CD4-positive, alpha-beta T cell treated with Interleukin-12 subunit alpha and Interleukin-12 subunit beta, for 1 hour (primary cell): Measurements from ENCODE around the gene ZSCAN1.
A peak's percentile ranks its signal among the peaks of the same experiment; 100 is the strongest.

Source experiments
- DNase-seq: peaks from one replicate; pipeline ENCODE4 v3.0.0-alpha.2; 2020

The ZSCAN1 gene

DNA sequence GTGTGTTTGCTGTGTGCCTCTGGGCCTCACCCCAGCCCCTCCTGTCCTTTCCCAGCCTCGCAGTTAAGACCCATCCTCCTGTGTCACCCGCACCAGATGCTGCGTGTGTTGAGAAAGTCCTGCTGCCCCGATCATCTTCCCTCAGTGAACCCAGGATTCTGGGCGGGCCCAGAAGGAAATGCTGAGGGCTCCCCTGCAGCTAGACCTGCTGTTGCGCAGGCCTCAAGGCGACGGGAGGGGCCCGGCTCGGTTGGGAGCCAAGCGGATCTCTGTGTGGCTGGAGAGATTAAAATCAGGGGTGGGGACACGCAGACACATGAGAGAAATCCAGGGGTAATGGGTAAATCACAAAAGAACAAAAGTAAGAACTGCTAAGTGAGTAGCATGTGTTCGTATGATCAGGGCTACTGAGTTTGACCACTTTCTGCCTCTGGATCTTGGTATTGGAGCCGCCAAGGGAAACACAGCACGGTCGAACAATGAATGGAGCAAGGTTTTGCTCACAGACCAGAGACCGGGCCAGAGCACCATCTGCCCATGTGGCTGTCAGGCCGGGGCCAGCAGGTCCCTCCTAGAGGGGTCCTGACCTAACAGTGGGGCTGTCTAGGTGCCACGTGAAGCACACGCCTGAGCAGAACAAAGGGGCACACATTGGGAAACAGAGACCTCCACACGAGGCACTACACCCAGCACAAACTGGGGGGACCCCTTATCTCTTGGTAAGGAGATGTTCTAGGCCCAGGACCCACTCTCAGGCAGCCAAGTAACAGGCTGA lies 7.1 kb downstream of the ZSCAN1 start:
- DNase-seq: no peak

DNA sequence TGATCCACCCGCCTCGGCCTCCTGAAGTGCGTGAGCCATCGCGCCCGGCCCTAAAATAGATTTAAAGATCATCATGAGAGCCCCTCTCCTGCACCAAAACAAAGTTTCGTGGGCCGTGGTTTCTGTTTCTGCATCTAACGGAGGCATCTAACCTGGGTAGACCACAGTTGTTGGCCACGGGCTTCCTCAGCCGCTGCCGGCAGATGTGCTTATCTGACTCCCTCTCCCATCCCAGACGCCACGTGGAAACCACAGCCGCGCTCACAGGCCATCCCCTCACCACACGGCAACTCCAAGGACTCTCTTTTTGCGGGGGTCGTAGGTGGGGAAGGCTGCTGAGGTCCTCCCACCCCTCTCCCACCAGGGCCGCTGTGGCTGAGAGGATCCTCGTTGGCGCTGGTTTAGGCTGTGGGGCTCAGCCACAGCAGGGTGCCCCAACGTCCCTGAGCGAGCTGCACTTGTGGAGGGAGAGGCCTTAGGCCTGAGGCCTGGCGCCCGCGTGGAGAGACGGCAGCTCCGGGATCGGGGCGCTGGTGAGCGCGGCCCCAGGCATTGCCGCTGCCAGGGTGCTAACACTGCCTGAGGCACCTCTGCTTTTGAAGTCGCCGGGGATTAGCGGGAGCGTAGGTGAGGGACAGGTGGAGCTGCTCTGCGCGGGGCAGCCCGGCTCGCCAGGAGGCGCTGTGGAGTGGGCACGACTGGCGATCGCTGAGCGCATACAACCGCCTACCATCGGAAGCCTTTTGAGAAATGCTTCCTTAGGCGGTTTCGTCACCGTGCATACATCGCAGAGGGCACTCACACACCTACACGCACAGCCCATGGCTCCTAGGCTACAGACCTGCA lies 8.9 kb downstream of the ZSCAN1 start:
- DNase-seq: no peak

DNA sequence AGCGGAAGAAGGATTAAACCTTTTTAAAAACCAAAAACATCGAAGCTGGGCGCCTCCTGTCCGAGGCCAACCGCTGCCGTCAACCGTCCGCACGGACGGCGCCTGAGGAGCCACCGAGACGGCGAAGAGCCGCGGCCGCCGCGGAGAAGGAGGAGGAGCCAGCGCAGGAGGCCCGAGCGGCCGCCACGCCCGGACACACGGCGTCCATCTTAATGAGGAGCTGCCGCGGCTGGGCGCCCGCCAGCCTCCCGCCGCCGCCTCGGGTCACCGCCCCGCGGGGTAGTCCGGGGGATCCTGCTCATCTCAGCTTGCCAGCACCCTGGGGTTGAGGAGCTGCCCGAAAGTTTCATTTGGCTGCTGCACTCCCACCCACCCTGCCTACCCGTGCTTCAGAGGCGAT lies 10.6 kb downstream of the ZSCAN1 start:
- DNase-seq: no peak

DNA sequence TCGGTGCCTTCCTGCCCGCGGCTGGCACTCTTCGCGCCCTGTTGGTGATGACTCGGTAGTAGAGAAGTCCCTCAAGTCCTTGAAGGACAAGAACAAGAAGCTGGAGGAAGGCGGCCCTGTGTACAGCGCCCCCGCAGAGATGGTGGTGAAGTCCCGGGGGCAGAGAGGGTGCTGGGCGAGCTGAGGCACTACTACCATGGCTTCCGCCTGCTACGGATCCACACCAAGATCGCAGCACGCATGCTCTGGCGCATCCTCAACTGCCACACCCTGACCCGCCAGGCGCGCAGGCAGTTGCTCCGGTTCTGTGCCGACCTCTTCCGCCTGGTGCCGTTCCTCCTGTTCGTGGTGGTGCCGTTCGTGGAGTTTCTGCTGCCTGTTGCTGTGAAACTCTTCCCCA lies 11.1 kb downstream of the ZSCAN1 start:
- no peak for DNase-seq

DNA sequence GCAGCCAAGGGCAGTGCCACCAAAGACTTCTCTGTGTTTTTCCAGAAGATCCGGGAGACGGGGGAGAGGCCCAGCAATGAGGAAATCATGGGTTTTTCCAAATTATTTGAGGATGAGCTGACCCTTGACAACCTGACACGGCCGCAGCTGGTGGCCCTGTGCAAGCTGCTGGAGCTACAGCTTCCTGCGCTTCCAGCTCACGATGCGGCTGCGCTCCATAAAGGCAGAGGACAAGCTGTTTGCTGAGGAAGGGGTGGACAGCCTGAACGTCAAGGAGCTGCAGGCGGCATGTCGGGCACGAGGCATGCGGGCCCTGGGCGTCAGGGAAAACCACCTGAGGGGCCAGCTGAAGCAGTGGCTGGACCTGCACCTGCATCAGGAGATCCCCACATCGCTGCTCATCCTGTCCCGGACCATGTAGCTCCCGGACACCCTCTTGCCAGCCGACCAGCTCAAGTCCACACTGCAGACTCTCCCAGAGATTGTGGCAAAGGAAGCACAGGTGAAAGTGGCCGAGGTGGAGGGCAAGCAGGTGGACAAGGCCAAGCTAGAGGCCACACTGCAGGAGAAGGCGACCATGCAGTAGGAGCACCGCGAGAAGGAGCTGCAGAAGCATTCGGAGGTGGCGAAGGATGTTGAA lies 11.7 kb downstream of the ZSCAN1 start:
- no peak for DNase-seq

DNA sequence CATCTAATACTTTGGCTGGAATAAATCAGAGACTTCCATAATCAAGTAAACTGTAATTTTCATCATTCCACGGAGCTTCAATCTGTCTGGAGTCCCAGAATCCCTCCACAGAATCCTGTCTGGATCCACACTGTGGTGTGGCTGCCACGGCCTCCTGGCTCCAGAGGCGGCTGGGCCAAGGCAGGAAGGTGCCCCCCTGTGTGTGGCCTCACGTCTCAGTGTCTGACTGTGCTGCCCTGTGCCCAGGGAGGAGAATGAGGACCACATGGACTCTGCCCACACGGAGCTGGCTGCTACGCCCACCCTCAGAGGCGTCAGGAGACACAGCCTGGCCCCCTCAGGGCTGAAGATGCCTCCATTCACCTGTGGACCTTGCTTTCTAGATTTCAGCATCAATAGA lies 13.0 kb downstream of the ZSCAN1 start:
- no peak for DNase-seq

DNA sequence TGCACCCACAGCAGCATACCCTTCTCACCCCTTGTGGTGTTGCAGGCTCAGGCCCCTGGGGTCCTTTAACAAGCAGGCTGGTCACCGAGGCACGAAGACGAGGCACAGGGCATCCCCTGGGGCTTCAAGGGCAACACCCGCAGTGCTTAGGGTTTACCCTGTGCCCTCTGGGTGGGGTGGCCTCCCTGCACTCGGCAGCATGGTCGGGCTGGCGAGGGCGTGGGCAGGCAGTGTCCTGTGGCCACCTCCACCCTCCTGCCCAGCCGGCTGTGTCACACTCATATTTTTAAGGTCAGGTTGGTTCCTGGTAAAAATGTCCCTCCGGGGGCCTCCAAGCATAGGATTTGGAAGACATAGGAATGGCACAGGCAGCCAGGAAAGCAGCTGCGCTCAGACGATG lies 13.8 kb downstream of the ZSCAN1 start:
- no peak for DNase-seq

DNA sequence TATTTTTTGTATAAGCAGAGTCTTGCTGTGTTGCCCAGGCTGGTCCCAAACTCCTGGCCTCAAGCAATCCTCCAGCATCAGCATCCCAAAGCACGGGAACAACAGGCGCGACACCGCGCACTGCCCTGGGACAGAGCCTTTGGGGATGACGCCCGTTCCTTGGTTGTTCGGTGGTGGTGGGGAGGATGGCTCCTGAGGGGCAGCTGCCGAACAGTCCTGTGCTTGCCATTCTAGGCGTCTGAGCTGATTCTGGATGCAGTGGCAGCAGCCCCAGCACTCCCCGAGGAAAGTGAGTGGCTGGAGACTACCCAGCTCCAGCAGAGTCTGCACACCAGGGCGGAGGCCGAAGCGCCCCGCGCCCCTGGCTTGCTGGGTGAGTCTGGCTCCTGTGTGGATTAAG lies 18.4 kb downstream of the ZSCAN1 start:
- no peak for DNase-seq

DNA sequence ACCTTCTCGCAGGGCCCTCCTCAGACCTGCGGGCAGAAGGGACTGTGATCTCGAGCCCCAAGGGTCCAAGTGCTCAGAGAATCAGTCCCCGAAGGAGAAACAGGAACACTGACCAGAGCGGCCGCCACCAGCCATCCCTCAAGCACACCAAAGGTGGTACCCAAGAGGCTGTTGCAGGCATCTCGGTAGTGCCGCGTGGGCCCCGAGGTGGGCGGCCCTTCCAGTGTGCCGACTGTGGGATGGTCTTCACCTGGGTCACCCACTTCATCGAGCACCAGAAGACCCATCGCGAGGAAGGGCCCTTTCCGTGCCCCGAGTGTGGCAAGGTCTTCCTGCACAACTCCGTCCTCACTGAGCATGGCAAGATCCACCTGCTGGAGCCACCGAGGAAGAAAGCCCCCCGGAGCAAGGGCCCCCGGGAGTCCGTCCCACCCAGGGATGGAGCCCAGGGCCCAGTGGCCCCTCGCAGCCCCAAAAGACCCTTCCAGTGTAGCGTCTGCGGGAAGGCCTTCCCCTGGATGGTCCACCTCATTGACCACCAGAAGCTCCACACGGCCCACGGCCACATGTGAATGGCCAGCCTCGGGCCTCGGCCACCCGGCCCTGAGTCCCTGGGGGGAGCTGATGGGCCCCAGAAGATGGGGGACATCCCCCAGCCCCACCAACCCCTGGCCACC lies 19.8 kb downstream of the ZSCAN1 start:
- DNase-seq: no peak

DNA sequence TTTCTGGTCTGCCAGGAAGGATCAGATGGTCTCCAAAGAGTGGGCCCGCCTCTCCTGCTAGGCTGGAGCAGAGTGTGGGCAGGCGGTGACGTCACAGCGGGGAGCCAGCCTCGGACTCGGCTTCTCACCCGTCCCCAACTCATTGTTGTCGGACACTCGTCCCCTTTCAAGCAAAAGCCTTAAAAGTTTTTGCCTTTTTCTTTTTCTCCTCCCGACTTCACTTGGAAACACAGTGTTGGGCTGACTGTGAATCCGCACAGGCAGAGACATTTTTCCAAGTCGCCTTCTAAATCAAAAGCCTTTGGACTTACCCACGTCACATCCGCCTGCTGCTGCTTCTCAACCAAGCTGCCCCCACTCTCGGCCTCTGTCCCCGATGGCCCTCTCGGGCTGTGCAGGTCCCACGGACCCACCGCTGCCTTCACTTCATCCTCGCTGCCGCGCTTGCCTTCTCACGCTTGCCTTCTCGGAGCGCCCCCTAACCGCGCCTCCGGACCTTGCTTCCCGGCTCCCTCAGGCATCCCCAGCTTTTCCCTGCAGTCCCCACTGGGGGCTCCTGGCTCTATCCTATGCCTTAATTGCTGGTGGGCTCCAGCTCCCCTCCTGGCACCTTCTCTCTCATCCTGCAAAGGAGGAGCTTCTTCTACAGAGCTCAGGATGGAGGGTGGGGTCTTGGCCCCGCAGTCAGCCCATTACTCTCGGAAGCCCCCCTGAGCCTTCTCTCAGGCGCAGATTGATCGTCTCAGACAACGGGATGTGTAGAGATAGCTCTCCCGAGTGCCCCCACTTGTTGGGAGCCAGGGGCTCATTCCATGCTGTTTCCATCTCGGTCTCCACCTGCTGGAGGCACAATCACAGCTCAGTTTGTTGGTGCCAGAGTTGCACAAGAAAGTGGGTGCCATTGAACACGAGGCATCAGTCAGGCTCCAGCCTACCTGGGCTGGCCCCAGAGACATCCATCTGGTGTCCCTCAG lies 21.4 kb downstream of the ZSCAN1 start:
- DNase-seq: no peak

DNA sequence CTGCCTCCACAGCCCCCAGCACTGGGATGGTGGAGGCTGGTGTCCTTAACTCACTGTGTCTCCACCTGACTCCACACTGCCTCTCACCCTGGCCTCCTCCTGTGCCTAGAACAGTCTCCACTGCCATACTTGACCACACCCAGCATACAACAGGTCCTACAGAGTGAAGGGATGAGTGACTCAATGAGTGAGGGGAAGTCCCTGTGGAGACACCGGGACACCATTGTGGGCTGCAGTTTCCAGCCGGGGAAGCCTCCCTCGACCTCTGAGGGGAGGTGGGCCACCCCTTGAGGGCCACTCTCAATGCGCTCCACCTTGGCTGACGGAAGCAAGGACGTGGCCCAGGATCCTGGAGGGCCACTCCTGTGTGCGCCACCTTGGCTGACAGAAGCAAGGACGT lies 22.4 kb downstream of the ZSCAN1 start:
- DNase-seq: no peak

DNA sequence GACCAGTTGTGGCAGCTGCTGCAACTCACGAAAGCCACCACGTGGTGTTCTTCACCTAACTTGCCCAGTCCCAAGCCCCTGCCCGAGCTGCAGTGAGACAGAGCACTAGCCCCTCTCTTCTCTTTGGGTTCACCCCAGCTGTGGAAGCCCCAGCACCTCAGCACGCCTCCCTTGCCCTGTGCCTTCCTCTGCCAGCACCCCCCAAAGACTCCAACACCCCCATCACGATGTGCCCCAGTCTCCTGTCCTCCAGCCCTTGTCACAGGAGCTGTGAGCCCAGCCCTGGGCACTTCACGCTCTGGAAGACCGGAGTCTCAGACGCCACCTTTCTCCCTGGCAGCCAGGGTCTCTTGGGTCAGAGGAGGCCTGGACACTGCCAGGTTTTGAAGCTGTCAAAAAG lies 23.0 kb downstream of the ZSCAN1 start:
- no peak for DNase-seq

DNA sequence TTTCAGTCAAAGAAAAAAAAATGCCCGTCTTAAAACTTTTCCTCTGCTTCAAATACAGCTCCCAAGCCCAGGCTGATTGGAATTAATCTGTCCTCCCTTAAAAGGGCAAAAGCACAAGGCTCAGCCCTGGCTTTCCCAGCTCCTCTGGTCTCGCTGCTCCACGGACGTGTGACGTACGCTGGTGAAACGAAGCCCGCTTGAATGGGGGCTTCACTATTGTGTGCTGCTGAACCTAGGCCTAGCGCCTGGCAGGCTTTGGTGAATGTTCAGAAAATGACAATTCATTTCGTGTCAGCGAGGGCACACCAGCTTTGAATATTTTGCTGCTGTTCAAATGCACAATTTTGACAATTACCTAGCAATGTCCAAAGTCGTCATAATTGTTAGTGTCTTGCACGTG lies 24.6 kb downstream of the ZSCAN1 start:
- DNase-seq: no peak

DNA sequence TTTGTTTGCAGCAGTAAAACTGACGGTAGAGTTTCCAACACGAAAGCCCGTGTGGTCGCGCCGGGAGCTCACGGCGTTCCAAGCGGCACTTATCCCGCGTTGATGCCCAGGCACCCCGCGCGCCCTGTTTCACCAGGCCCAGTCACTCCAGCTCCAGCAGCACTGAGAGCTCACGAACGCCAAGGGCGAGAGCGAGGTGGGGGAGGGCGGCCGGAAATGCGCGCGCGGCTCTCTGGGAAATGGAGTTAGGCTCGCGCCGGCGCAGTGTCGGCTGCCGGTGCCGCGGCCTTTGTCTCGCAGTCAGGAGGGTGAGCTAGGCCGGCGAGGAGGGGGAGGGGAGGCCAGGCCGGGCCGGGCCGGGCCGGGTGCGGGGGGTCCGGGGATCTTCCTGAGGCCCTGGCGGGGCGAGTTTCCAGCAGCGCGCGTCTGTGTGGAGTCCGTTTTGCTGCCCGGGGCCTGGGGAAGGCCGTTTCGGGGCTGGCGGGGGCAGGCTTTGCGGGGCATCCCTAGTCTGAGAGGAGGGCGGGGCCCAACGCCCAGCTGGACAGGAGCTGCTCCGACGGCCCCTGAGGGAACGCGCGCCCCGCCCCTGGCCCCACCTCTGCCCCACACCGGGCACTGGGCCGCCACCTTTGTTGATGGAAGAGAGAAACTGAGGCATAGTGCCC lies 25.3 kb downstream of the ZSCAN1 start, which contains the start of gene ZNF135:
Gene ZNF135 (plus strand): TSS at position 280 of the 668 bp plus-strand sequence. CDS start 721 bp downstream, outside the sequence.
- DNase-seq: peak; percentile 43

DNA sequence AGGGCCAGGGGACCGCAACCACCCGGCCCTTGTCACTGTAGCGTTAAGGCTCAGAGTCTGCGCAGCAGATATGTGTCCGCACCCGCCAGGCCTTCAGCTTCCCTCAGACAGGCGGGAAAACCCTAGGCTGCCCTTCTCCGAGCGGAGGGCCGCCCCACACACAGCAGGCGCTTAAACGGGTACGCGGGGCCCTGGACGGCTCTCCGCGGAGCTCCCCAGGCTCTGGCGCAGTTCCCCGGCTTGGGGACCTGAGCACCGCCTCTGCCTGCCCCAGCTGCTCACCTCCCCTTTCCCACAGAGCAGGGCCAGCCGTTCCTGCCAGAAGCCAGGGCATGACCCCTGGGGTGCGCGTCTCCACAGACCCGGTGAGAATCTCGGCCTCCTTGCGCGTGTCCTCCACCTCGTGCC lies 25.9 kb downstream of the ZSCAN1 start:
- DNase-seq: no peak

DNA sequence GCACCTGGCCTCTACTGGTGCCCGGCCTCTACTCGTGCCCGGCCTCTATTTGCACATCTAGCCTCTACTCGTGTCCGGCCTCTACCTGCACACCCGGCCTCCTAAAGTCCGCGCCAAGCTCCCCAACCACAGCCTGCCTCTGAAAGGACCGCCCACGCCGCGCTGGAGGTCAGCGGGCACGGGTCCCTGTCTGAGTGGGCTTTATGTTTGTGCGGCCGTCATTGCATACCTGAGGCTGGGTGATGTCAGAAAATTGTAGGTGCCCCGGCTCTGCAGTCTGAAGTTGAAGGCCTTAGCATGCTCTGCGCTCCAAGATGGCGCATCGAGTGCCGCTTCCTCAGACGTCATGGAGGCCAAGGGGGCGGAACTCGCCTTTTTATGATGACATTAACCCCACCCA lies 26.4 kb downstream of the ZSCAN1 start:
- DNase-seq: no peak

DNA sequence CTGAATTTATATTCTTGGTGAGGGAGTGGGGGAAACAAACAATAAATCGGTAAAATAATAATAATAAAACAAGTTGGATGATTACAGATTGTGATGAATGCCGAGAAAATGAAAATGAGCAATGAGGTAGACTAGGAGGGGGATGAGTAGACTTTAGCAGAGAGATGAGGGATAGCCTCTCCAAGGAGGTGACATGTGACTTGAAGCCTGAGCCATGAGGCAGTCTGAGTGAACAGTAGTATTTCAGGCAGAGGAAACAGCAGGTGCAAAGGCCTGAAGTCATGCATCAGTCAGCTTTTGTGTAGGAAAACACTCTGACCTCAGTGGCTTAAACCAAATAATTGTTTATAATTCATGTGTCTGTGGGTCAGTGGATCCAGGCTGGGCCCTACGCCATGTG lies 29.9 kb downstream of the ZSCAN1 start:
- DNase-seq: no peak

DNA sequence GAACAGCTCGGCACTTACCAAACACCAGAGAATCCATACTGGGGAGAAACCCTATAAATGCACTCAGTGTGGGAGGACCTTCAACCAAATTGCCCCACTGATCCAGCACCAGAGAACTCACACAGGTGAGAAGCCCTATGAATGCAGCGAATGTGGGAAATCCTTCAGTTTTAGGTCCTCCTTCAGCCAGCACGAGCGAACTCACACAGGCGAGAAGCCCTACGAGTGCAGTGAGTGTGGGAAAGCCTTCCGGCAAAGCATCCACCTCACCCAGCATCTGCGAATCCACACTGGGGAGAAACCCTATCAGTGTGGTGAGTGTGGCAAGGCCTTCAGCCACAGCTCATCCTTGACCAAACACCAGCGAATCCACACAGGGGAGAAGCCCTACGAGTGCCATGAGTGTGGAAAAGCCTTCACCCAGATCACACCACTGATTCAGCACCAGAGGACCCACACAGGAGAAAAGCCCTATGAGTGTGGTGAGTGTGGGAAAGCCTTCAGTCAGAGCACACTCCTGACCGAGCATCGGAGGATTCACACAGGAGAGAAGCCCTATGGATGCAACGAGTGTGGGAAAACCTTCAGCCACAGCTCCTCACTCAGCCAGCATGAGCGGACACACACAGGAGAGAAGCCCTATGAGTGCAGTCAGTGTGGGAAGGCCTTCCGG lies 33.6 kb downstream of the ZSCAN1 start:
- no peak for DNase-seq

DNA sequence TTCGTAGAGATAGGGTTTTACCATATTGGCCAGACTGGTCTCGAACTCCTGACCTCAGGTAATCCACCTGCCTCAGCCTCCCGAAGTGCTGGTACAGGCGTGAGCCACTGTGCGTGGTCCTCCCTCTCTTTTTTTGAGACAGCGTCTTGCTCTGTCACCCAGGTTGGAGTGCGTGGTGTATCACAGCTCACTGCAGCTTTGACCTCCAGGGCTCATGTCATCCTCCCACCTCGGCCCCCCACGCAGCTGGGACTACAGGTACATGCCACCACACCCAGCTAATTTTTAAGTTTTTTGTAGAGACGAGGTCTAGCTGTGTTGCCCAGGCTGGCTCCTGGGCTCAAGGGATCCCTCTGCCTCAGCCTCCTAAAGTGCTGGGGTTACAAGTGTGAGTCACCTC lies 46.0 kb downstream of the ZSCAN1 start:
- no peak for DNase-seq

DNA sequence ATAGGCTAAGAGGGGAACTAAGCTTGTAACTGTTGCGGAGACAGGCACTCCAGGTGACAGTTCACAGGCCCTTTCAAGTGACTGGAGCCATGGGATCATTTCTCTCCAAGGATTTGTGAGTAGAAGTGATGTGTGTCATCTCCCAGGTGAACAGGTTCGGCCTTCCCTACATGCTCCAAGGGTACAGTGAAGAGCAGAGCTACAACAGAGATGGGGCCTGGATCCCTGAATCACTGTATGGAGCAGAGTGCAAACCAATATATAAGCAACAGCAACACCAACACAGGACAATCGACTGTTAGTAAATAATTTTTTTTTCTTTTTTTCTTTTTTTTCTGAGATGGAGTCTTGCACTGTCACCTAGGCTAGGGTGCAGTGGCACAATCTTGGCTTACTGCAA lies 49.2 kb downstream of the ZSCAN1 start:
- no peak for DNase-seq
